H1 (cell line): ENCODE measurements around the gene GPANK1. TPM values are rescaled to one million over a fixed set of nuclear protein-coding genes. Genes with fewer than 3 reads are reported as not detected.

Experiments used
- CTCF ChIA-PET: fragments of 300-600 bp; sonication (Branson Sonifier 250); formaldehyde crosslinking; loops from one replicate; lab custom pipeline; 2021; ENCODE audit not compliant: partially characterized antibody; lab: Charles Lee
- POLR2A ChIA-PET: fragments of 300-600 bp; sonication (Branson Sonifier 250); formaldehyde crosslinking; loops from one replicate; lab custom pipeline; 2021; ENCODE audit warnings: inconsistent platforms; ENCODE audit not compliant: partially characterized antibody; lab: Charles Lee
- DNase-seq, 2 experiments: peaks; one replicate each; pipeline versions ENCODE4 v3.0.0 to v3.0.0-alpha.2; 2010 to 2022; ENCODE audit warnings: low spot score in 2 of 2, low read depth in 1 of 2, mixed read lengths in 1 of 2
- FAIRE-seq: peaks from 2 replicates; lab custom pipeline; 2011; peaks lifted over from hg19 to GRCh38; lab: Jason Lieb, UNC
- H2AFZ ChIP-seq: 2 replicates; pipeline ENCODE4 v1.8.1; 2012; ENCODE audit warnings: low read length, inconsistent platforms
- H2AK5ac ChIP-seq: 2 replicates; pipeline ENCODE4 v1.6.1; 2013; ENCODE audit warnings: low read depth, low read length
- H2BK120ac ChIP-seq: replicated peaks from 2 replicates; pipeline ENCODE3; 2013; ENCODE audit warnings: low read depth, low read length, inconsistent platforms
- H2BK12ac ChIP-seq: 2 replicates; pipeline ENCODE4 v1.6.1; 2013; ENCODE audit warnings: low read depth, low read length
- H2BK15ac ChIP-seq: 2 replicates; pipeline ENCODE4 v1.6.1; 2013; ENCODE audit warnings: low read length
- H2BK20ac ChIP-seq: 2 replicates; pipeline ENCODE4 v1.6.1; 2013; ENCODE audit warnings: low read length
- H2BK5ac ChIP-seq: 2 replicates; pipeline ENCODE4 v1.6.1; 2013; ENCODE audit warnings: low read depth, low read length
- H3K14ac ChIP-seq: 2 replicates; pipeline ENCODE4 v1.6.1; 2013; ENCODE audit warnings: inconsistent platforms; ENCODE audit not compliant: insufficient read length
- H3K18ac ChIP-seq: 2 replicates; pipeline ENCODE4 v1.6.1; 2013; ENCODE audit warnings: low read length; ENCODE audit errors: extremely low read depth
- H3K23ac ChIP-seq: 2 replicates; pipeline ENCODE4 v1.6.1; 2013; ENCODE audit warnings: inconsistent platforms; ENCODE audit not compliant: insufficient read length
- H3K23me2 ChIP-seq: 2 replicates; pipeline ENCODE4 v1.6.1; 2013; ENCODE audit warnings: low read depth, low read length
- H3K27ac ChIP-seq: 2 replicates; pipeline ENCODE4 v1.6.1; 2011; ENCODE audit warnings: low read depth, low read length, inconsistent platforms
- H3K27me3 ChIP-seq, 4 experiments: replicated peaks in 1 of 4; 1 replicate in 1 of 4; 2 replicates in 3 of 4; pipeline versions ENCODE4 v1.6.1 to v1.8.1; 2011 to 2013; ENCODE audit warnings: low read length in 3 of 4, mild to moderate bottlenecking in 3 of 4, inconsistent platforms in 2 of 4, mixed read lengths in 2 of 4, moderate library complexity in 1 of 4; ENCODE audit not compliant: control insufficient read depth in 3 of 4, insufficient read depth in 3 of 4; ENCODE audit errors: extremely low read depth in 1 of 4
- H3K36me3 ChIP-seq, 4 experiments: 2 replicates each; pipeline versions ENCODE4 v1.6.1 to v1.8.1; 2011 to 2013; ENCODE audit warnings: mild to moderate bottlenecking in 4 of 4, low read length in 3 of 4, moderate library complexity in 2 of 4, control low read depth in 1 of 4, inconsistent platforms in 1 of 4; ENCODE audit not compliant: insufficient read depth in 4 of 4, control insufficient read depth in 2 of 4
- H3K4ac ChIP-seq: replicated peaks from 2 replicates; pipeline ENCODE3; 2013; ENCODE audit warnings: low read length, low read depth, mixed read lengths, inconsistent platforms; ENCODE audit not compliant: insufficient read length
- H3K4me1 ChIP-seq, 4 experiments: replicated peaks in 1 of 4; 1 replicate in 1 of 4; 2 replicates in 3 of 4; pipeline versions ENCODE4 v1.6.1 to v1.8.1; 2011 to 2013; ENCODE audit warnings: low read length in 3 of 4, inconsistent platforms in 2 of 4, mixed read lengths in 1 of 4; ENCODE audit not compliant: insufficient read depth in 4 of 4, control insufficient read depth in 3 of 4
- H3K4me2 ChIP-seq, 2 experiments: 2 replicates each; pipeline versions ENCODE4 v1.6.1 to v1.8.1; 2011 to 2013; ENCODE audit warnings: low read depth in 2 of 2, low read length in 2 of 2, control low read depth in 1 of 2, inconsistent platforms in 1 of 2, mild to moderate bottlenecking in 1 of 2; ENCODE audit not compliant: insufficient read depth in 1 of 2
- H3K4me3 ChIP-seq, 4 experiments: fragments of 200-600, 300-600 bp in 1 of 4; sonication (generic), shearing (Covaris generic), sonication (Bioruptor Twin) in 1 of 4; 2 replicates each; pipeline versions ENCODE4 v1.5.1 to v1.8.1; 2011 to 2016; ENCODE audit warnings: low read length in 4 of 4, low read depth in 3 of 4, control low read depth in 2 of 4, inconsistent platforms in 2 of 4, mild to moderate bottlenecking in 2 of 4, mixed read lengths in 1 of 4, moderate library complexity in 1 of 4; ENCODE audit not compliant: insufficient read depth in 2 of 4; ENCODE audit errors: extremely low read depth in 1 of 4
- H3K56ac ChIP-seq: replicated peaks from 2 replicates; pipeline ENCODE3; 2013; ENCODE audit warnings: low read depth, mild to moderate bottlenecking, mixed read lengths, low read length, inconsistent platforms; ENCODE audit not compliant: insufficient read length
- H3K79me1 ChIP-seq: 2 replicates; pipeline ENCODE4 v1.6.1; 2013; ENCODE audit warnings: low read depth, low read length, control low read depth
- H3K79me2 ChIP-seq, 2 experiments: 2 replicates each; pipeline versions ENCODE4 v1.6.1 to v1.8.1; 2012 to 2013; ENCODE audit warnings: low read length in 2 of 2, mild to moderate bottlenecking in 2 of 2, inconsistent platforms in 1 of 2; ENCODE audit not compliant: insufficient read depth in 2 of 2, control insufficient read depth in 1 of 2
- H3K9ac ChIP-seq, 4 experiments: replicated peaks in 1 of 4; 1 replicate in 1 of 4; 2 replicates in 3 of 4; pipeline versions ENCODE4 v1.6.1 to v1.8.1; 2011 to 2013; ENCODE audit warnings: low read depth in 3 of 4, low read length in 3 of 4, control low read depth in 2 of 4, mild to moderate bottlenecking in 2 of 4, moderate library complexity in 2 of 4, inconsistent platforms in 1 of 4; ENCODE audit errors: extremely low read depth in 1 of 4
- H3K9me3 ChIP-seq, 2 experiments: 2 replicates each; pipeline versions ENCODE4 v1.6.1 to v1.8.1; 2012 to 2013; ENCODE audit warnings: mild to moderate bottlenecking in 2 of 2, moderate library complexity in 2 of 2, control low read depth in 1 of 2, inconsistent platforms in 1 of 2, low read depth in 1 of 2, low read length in 1 of 2, mixed read lengths in 1 of 2; ENCODE audit not compliant: insufficient read depth in 2 of 2
- H4K20me1 ChIP-seq, 2 experiments: replicated peaks in 1 of 2; 2 replicates each; pipeline versions ENCODE3 to v1.8.1; 2011 to 2013; ENCODE audit warnings: inconsistent platforms in 2 of 2, low read length in 2 of 2, mild to moderate bottlenecking in 1 of 2; ENCODE audit not compliant: insufficient read depth in 2 of 2, control insufficient read depth in 1 of 2
- H4K5ac ChIP-seq: 2 replicates; pipeline ENCODE4 v1.6.1; 2013; ENCODE audit warnings: low read length, low read depth, mixed read lengths, inconsistent platforms; ENCODE audit not compliant: insufficient read length
- H4K8ac ChIP-seq: 2 replicates; pipeline ENCODE4 v1.8.0; 2013; ENCODE audit warnings: mild to moderate bottlenecking, moderate library complexity, low read length, inconsistent platforms; ENCODE audit not compliant: insufficient read depth; ENCODE audit errors: extremely low read depth
- H4K91ac ChIP-seq: replicated peaks from 2 replicates; pipeline ENCODE3; 2013; ENCODE audit warnings: low read length, mixed read lengths, inconsistent platforms; ENCODE audit not compliant: insufficient read length
- RFX5 ChIP-seq: IDR thresholded peaks from 2 replicates; pipeline ENCODE4 v1.6.1; 2011; ENCODE audit warnings: low read depth, low read length, improper control_type of control experiment, borderline replicate concordance
- WGBS, 2 experiments: shearing (Covaris generic) in 1 of 2; methylation state at CpG; one replicate each; pipeline versions ENCODE4 v1.1.6 to v1.1.7; 2013 to 2015; ENCODE audit warnings: low lambda C conversion rate in 2 of 2, mixed read lengths in 2 of 2, inconsistent platforms in 1 of 2, low coverage in 1 of 2, missing lambda C conversion rate in 1 of 2; ENCODE audit not compliant: insufficient replicate concordance in 2 of 2, insufficient coverage in 1 of 2, insufficient read length in 1 of 2; ENCODE audit errors: extremely low coverage in 1 of 2, missing lambda C conversion rate in 1 of 2; 5-methylcytosine and 5-hydroxymethylcytosine counted together
- polyA plus RNA-seq, 7 experiments: library from polyadenylated mRNA; depleted of rRNA in 3 of 7; stranded (reverse) in 5 of 7; unstranded in 2 of 7; fragments of >200 nt in 5 of 7; fragments of 200-250 nt in 2 of 7; gene quantifications; 1 replicate in 5 of 7; 2 replicates in 1 of 7; 4 replicates in 1 of 7; pipeline versions ENCODE4 v1.2.1 to v1.2.3, GENCODE V29; 2011 to 2013; ENCODE audit warnings: missing spikeins in 2 of 7, mixed read lengths in 2 of 7
- total RNA-seq: library from RNA; stranded (reverse); fragmentation: NEBNext Ultra II Directional; extraction: Animal tissue kit (Norgen Biotek cat#: 25700); gene quantifications from 2 replicates; pipeline ENCODE4 v1.2.1, GENCODE V29; 2021

Gene GPANK1
- total and polyA plus RNA-seq, 2 of the 8 experiments (the other 6 are each of a cell fraction or from before 2014, with no cell fraction given): 24.5 to 30.2 TPM

GRCh38 chr6:31690231-31691077 lies 25.7 kb upstream of the GPANK1 start:
- Histone ChIP-seq H3K79me1 (no peaks in the 10 kb centered on the region), H4K20me1 (no peaks in the 10 kb centered on the region), H2BK5ac (no peak overlapping the region), H2AK5ac (no peak overlapping the region), H3K56ac (no peak overlapping the region), H3K14ac (no peak overlapping the region), H3K27me3 (no peaks in the 10 kb centered on the region), H2AFZ (no peak overlapping the region), H3K9me3 (no peaks in the 10 kb centered on the region), H2BK20ac (no peak overlapping the region), H3K18ac (no peak overlapping the region)
- CTCF ChIA-PET: interaction anchor here (0.6 to 5.8 kb wide), 40 partner anchors 9 to 215 kb away, joined by 3 to 26 read pairs (median 4); partner anchors contain the start of genes ABHD16A, BAG6, C6orf47 and CSNK2B
- no peak for FAIRE-seq
- no peak for TF ChIP-seq RFX5
- TF ChIP-seq, all 59 proteins: peak for 0
- no peak overlapping the region for H4K8ac ChIP-seq
- no peak overlapping the region for H3K9ac ChIP-seq
- H2BK15ac ChIP-seq: no peak overlapping the region
- POLR2A ChIA-PET: interaction anchor here (0.7 to 6.6 kb wide), 11 partner anchors 9 to 58 kb away, joined by 3 to 33 read pairs (median 4); partner anchors contain the start of genes ABHD16A, BAG6, CLIC1 and GPANK1
- H3K36me3 ChIP-seq: peaks cover 7 to 28% (median 18%) of the 10 kb centered on the region in 4 experiments; a peak in 5 of 8 replicates
- H3K4me2 ChIP-seq: no peak overlapping the region
- no peak overlapping the region for H3K4ac ChIP-seq
- no peak overlapping the region for H3K23ac ChIP-seq
- H4K91ac ChIP-seq: no peak overlapping the region
- WGBS, 2 experiments: 88% methylated on average over 10 of the region's 10 CpGs; no CpG with 5 or more reads in 1 of the 2 experiments
- no peaks in the 10 kb centered on the region for H3K23me2 ChIP-seq
- H3K4me3 ChIP-seq: no peak overlapping the region
- H2BK12ac ChIP-seq: no peak overlapping the region
- H4K5ac ChIP-seq: no peak overlapping the region
- peaks cover 0 to 1% (median 0%) of the 10 kb centered on the region in 4 experiments; a peak in 2 of 7 replicates for H3K4me1 ChIP-seq
- no peak overlapping the region for H2BK120ac ChIP-seq
- H3K27ac ChIP-seq: no peak overlapping the region
- DNase-seq: no peak
- H3K79me2 ChIP-seq: no peaks in the 10 kb centered on the region
